Epithelial cell of alveolus of lung (primary cell): ENCODE data around the gene MTERF4. TPM values are rescaled to one million over a fixed set of nuclear protein-coding genes. Genes with fewer than 3 reads are reported as not detected.

Experiments used
- total RNA-seq: library from RNA; depleted of rRNA; stranded (reverse); fragments of >200 nt; gene quantifications from 2 replicates; pipeline ENCODE4 v1.2.1, GENCODE V29; 2015

The MTERF4 gene, protein sequence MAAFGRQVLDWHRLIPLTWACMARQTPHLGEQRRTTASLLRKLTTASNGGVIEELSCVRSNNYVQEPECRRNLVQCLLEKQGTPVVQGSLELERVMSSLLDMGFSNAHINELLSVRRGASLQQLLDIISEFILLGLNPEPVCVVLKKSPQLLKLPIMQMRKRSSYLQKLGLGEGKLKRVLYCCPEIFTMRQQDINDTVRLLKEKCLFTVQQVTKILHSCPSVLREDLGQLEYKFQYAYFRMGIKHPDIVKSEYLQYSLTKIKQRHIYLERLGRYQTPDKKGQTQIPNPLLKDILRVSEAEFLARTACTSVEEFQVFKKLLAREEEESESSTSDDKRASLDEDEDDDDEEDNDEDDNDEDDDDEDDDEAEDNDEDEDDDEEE
- 23.4 and 36.2 TPM in 2 replicates for total RNA-seq

DNA sequence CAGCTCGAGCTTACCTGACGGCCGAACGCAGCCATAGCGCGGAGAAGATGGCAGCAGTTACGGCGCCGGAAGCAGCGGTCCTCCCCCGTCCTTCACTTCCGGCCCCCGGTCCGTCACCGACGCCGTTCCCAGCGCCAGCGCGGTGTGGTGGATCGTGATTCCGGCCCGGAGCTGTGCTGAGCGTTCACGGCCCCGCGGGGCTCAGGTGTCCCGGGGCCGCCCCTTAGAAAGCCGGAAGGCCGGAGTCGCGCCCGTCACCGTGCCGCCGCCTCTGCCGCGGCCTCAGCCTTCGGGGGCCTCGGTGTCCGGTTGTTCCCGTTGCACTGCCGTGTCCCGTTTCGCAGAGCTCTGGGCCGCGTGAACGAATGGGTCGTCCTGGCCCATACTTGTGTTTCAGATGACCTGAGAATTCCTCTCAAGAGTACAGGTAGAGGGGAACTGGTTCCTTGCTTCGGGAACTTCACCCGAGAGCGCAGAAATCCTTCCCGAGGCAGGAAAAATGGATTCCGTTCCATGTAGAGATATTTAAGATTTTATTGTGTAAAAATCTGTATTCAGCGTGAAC lies at the start of gene MTERF4:
Gene MTERF4 (minus strand): TSS at position 49 of the 565 bp plus-strand sequence. CDS start 14 bp downstream, at position 35.

DNA sequence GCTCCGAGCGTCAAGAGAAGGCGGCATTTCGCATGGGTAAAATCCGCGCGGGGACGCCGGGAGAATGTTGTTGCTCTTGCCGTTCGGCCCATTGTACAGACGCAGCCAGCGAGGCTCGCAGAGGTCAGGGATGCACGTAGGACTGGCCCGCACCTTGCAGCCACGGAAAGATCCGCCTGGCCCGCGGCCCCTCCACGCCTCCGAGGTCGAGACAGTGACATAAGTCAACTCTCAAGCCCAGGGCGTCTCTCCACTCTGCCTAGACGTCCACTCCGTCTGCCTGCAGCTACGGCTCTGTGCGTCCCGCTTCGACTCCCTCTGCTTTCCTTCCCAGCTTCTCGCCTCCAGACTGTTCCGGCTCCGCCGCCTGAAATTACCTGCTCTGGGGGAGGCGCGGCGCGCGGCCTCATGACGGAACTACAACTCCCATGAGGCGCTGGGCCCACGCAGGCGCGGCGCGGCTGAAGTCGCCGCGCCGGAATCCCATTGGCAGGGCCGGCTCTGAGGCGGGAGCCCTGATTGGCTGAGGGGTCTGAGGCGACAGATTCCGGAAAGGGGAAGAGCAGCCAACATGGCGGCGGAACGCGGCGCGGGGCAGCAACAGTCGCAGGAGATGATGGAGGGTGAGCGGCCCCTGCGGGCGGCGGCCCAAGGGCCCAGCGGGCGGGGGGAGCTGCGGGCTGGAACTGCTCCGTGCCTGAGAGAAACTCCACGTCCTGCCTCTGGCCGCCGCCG lies 48.0 kb upstream of the MTERF4 start, which contains the start of gene PPP1R7:
Gene PPP1R7 (plus strand): TSS at position 543 of the 735 bp plus-strand sequence. CDS start 29 bp downstream, at position 572.

DNA sequence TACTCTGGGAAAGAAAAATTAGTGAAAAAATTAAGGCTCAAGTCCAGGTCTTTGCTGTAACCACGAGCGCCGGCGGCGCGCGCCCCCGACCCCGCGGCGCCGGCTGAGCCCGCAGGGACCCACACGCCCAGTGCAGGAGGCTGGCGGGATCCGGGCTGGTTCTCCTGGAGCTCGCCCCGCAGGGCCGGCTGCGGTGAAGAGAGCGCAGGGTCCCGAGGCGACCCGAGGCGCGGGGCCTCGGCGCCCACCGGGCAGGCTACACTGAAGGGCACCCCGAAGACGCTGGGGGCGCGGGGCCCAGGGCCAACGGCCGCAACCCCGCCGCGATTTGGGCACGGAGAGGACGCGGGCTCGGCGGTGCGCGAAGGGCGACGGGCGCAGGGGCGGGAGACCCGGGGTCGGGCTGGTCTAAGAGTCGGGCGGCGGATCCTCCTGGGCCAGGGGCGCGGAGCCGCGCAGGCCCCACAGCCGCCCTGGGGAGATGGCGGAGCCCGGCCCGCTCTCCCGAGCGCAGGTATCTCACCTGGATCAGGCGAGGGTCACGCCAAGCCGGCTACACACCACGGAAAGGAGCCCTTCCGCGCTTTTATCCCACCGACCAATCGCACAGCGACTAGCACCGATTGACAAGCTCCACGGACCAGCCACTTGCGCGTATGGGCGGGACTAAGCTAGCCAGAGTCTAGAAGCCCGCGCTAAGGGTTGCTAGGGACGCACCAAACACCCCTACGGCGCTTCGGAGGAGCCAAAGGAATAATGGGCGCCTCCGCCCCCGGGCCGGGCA lies 47.0 kb upstream of the MTERF4 start, which contains the start of gene PASK:
Gene PASK (minus strand): TSS at position 582 of the 784 bp plus-strand sequence. CDS start 6,440 bp downstream, outside the sequence.

Other genes starting within 250 kb of the MTERF4 start
- not detected in 2 replicates for gene AGXT, start 233.5 kb downstream of the MTERF4 start, total RNA-seq
- not detected in 2 replicates for gene MAB21L4, start 206.1 kb downstream of the MTERF4 start, total RNA-seq
- gene CROCC2, start 196.0 kb downstream of the MTERF4 start, total RNA-seq, result 0.80 TPM in 1 of 2 replicates, not detected in the other
- 9.7 and 151 TPM in 2 replicates for gene SNED1, start 103.7 kb downstream of the MTERF4 start, total RNA-seq
- gene PASK, start 47.2 kb upstream of the MTERF4 start, total RNA-seq, result 2.2 and 4.6 TPM in 2 replicates
- 49.8 and 73.3 TPM in 2 replicates for gene PPP1R7, start 48.2 kb upstream of the MTERF4 start, total RNA-seq
- gene ANO7, start 86.4 kb upstream of the MTERF4 start, total RNA-seq, result 1.4 and 1.6 TPM in 2 replicates
- 500 and 635 TPM in 2 replicates for gene HDLBP, start 213.4 kb upstream of the MTERF4 start, total RNA-seq
- 328 and 377 TPM in 2 replicates for gene SEPTIN2, start 213.6 kb upstream of the MTERF4 start, total RNA-seq